Activated CD4-positive, alpha-beta T cell treated with anti-CD3 and anti-CD28 coated beads for 48 hours (primary cell): ENCODE results near the gene NPM1.
"Not testable (repeated sequence)": the region's sequence is repeated elsewhere in the genome, so short reads cannot be mapped to it uniquely, and the experiment has no call there.

Experiments
- DNase-seq: peaks from one replicate; pipeline ENCODE4 v3.0.0-alpha.2; 2020

The NPM1 gene

DNA sequence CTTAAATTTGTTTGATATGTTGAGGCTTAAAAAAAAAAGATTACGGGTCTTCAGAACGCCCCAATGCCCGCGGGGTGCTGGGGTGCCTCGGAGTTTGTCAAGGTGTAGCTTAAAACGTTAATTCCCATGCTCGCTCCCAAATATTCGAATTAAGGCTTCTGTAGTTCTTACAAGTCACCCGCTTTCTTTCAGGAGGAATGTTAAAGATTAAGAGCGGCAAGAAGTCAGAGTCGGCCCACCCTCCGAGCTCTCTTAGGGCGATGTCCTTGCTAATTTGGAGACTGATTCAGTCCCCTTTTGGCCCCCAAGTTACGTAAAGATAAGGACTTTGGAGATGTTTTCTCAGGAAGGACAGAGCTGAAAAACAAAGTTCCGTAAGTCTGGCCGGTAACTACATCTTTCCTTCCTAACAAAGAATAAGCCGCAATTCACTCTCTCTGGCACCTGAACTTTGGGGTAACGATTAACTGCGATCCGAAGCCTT is 746 bp upstream of the NPM1 start:
- no peak for DNase-seq

DNA sequence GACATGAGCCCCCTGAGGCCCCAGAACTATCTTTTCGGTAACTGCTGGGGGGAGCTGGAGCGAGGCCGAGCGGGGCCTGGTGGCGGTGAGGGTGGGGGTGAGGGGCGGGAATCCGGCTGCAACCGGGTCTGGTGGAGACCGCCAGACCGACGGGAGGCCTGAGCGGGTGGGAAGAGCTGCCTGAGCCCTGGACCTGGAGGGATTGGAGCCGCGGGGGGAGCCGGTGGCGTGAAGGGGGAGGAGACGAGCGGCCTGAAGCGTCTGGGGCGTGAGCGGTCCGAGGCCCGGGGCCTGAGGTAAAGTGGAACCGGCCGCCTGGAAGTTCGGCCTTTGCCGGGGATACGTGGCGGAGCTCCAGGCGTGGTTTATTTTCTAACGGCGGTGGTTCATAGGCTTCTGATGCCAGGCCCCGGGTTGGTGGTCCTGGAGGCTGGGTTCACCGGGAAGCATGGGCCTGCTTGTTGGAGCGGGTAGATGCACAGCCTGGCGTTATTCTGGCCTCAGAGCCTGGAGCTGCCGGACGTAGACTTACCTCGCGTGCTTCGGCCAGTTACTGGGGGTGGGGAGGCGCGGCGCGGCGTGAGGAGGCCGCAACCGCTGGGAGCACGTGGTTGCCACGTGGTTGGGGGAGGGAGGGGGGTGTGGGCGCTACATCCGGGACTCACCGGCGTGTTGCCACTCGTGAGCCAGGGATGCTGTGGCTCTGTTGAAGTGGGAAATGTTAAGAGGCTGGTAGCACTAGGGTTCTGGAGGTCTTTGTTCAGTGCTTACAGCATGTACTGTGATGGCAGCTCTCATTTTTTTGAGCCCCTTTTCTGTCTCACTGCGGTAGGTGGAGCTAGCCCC is 544 bp downstream of the NPM1 start:
- peak; percentile 88 for DNase-seq

DNA sequence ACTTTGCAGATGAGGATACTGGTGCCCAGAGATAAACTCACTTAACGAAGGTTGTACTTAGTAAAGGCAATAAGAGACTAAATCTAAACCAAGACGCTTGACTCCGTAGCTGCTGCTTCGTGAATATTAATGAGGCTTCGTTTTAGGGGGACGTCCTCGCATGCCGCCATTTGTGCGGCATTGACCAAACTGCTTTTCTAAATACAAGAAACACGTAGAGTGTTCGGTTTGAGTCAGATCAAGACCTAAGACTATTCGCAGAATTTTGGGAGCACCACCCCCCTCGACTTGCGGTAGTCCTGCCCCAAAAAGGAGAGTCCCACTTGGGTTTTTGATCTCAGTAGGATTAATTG is 1.1 kb downstream of the NPM1 start:
- peak; percentile 64 for DNase-seq

DNA sequence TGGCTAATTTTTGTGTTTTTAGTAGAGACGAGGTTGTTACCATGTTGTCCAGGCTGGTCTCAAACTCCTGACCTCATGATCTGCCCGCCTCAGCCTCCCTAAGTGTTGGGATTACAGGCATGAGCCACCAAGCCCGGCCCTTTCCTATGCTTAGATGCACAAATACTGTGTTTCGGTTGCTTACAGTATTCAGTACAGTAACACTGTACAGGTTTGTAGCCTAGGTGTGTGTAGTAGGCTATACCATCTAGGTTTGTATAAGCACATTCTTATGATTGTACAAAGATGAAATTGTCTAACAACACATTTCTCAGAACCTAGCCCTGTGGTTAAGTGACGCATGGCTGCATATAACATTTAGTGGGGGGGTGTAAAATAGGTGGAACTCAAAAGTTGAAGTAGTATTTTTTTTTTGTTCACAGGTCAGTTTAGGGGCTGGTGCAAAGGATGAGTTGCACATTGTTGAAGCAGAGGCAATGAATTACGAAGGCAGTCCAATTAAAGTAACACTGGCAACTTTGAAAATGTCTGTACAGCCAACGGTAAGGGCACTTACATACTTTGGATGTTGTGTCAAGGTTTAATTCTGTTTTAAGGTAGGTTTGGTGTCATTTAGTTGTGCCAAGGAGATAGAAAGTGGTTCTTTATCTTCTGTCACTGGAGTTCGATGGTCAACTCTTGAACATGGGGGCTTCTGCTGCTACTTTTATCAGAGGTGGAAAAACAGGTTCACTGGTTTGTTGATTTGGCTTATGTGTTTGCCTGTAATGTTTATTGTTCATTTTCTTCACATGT is 3.4 kb downstream of the NPM1 start:
- DNase-seq: no peak

DNA sequence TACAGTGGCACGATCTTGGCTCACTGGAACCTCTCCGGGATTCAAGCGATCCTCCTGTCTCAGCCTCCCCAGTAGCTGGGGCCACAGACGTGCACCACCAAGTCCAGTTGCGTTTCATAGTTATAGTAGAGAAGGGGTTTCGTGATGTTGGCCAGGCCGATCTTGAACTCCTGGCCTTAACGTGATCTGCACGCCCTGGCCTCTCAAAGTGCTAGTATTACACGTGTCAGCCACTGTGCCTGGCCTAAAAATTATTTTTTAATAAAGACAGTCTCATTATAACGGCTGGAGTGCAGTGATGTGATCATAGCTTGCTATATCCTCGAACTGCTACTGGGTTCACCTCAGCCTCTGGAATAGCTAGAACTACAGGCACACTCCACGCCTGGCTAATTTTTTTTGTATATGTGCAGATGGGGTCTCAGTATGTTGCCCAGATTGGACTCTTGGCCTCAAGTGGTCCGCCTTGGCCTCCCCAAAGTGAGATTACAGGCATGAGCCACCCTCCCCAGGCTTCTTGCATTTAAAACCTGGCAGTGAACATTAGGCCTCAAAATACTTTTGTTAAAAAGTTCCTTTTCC is 4.4 kb downstream of the NPM1 start:
- DNase-seq: no peak

DNA sequence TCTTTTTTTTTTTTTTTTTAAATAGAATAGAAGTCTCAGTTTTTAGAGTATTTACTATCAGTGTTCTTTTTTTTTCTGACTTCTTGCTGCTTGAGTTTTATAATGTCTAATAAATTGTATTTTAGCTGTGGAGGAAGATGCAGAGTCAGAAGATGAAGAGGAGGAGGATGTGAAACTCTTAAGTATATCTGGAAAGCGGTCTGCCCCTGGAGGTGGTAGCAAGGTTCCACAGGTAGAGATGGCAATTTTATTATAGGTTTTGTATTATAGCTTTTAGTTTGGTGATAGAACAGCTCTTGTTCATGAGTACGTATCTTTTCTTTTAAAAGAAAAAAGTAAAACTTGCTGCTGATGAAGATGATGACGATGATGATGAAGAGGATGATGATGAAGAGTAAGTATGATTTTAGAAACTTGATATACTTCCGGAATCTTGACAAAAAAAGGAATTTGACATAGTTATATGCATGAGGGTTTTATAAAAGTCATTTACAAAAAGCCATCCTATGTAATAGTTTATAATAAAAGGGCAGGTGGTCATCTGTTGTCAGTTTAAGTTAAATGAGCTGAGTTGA is 5.0 kb downstream of the NPM1 start:
- DNase-seq: no peak

DNA sequence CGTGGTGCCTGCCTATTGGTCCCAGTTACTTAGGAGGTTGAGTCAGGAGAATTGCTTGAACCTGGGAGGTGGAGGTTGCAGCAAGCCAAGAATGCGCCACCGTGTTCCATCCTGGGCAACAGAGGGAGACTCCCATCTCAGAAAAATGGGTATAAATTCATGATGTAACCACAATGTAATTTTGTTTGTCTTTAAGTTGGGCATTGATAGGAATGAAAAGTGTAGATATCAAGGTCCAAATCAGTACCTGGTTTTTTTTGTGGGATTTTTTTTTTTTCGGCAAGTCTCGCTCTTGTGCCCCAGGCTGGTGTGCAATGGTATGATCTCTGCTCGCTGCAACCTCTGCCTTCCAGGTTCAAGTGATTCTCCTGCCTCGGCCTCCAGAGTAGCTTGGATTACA is 7.4 kb downstream of the NPM1 start:
- DNase-seq: no peak

DNA sequence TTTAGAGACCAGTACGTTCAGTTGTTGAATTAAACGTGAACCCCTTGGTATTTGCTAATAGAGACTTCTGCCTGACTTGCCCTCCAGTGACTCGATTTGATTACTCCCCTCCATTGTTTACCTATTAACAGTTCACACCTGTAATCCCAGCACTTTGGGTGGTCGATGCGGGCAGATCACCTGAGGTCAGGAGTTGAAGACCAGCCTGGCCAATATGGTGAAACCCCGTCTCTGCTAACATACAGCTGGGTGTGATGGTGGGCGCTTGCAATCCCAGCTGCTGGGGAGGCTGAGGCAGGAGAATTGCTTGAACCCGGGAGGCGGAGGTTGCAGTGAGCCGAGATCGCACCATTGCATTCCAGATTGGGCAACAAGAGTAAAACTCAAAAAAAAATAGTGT is 8.9 kb downstream of the NPM1 start:
- not testable (repeated sequence) for DNase-seq

DNA sequence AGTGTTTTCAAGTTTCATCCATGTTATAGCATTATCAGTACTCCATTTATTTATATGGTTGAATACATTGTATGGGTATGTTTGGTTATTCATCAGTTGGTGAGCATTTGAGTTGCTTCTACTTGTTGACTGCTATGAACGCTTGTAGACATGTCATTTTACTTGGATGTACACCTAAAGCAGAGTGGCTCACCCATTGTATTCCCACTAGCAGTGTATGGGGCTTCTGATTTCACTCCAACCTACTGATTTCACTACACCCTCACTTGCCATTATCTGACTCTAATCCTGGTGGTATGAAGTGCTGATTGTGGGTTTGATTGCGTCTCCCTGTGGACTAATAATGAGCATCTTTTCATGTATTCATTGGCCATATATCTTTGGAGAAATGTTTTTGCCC is 9.5 kb downstream of the NPM1 start:
- no peak for DNase-seq

DNA sequence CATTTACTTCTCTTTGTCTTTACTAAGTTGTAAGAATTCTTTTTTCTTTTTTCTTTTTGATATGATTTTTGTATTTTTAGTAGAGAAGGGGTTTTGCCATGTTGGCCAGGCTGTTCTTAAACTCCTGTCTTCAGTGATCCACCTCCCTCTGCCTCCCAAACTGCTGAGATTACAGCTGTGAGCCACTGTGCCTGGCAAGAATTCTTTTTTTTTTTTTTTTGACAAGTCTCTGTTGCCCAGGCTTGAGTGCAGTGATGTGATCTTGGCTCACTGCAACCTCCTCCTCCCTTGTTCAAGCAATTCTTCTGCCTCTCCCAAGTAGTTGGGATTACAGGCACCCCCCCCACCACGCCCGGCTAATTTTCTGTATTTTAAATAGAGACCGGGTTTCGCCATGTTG is 9.9 kb downstream of the NPM1 start:
- DNase-seq: no peak

DNA sequence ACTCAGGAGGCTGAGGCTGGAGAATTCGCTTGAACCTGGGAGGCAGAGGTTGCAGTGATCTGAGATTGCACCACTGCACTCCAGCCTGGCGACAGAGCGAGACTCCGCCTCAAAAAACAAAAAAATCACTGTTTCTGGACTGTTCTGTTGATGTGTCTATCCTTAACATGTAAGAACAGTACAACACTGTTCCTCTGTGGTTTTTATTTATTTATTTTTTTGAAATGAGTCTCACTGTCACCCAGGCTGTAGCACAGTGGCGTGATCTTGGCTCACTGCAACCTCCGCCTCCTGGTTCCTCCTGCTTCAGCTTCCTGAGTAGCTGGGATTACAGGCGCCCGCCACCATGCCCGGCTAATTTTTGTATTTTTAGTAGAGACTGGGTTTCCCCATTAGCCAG is 11.0 kb downstream of the NPM1 start:
- not testable (repeated sequence) for DNase-seq

DNA sequence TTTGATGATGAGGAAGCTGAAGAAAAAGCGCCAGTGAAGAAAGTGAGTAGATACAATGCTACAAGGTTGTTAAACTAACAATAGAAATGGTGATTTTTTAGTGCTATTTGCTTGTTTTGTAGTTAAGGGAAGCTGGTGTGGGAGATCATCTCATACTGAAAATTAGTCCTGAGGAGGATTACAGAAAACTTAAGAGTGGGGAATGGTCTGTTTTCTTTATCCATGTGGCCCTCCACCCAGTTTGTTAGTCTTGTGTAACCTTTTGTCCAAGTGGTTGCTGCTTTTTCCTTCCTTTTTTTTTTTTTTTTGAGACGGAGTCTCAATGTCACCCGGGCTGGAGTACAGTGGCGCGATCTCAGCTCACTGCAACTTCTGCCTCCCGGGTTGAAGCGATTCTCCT is 12.5 kb downstream of the NPM1 start:
- DNase-seq: no peak

DNA sequence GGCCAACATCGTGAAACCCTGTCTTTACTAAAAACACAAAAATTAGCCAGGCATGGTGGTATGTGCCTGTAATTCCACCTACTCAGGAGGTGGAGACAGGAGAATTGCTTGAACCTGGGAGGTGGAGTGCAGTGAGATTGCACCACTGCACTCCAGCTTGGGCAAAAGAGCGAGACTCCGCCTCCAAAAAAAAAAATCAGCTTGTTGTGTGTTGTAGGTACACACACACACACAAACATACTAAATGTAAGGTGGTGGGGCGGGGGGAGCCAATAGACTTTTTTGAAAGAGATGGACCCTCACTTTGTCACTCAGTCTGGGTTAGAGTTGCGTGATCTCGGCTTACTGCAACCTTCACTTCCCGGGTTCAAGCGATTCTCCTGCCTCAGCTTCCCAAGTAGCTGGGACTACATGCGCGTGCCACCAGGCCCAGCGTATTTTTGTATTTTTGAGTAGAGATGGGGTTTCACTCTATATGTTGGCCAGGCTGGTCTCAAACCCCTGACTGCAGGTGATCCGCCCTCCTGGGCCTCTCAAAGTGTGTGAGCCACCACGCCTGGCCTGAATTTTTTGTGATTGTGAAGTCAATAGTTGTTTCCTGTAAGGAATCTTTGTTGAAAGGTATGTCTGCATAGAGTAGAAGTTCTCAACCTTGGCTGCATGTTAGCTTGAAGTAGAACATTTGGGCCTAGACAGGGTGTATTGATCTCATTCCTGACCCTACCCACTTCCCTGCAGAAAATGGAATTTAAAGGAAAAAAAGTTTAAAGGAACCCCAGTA is 13.7 kb downstream of the NPM1 start:
- DNase-seq: no peak

DNA sequence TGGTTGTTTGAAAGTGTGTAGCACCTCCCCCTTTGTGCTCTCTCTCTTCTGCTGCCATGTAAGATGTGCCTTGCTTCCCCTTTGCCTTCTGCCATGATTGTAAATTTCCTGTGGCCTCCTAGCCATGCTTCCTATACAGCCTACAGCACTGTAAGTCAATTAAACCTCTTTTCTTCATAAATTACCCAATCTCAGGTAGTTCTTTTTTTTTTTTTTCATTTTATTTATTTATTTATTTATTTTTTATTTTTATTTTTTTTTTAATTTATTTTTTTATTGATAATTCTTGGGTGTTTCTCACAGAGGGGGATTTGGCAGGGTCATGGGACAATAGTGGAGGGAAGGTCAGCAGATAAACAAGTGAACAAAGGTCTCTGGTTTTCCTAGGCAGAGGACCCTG is 15.1 kb downstream of the NPM1 start:
- not testable (repeated sequence) for DNase-seq

DNA sequence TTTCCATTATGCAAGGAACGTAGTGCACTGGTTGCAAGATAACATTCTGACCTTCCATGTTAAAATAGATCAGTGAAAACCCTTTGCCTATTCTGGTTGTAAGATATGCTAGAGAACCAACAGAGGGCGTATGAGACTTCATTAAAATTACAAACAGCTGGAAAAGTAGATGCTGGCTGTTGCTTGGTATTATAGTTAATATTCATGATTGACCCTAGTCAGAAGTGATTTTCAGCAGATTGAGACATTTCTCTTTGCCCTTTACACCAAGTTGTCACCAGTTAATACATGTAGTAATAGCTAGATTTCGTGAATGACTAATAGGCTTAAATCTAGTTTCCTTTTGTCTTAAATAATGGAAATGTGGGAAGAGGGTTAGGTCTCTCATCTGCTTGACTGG is 18.0 kb downstream of the NPM1 start:
- DNase-seq: no peak

DNA sequence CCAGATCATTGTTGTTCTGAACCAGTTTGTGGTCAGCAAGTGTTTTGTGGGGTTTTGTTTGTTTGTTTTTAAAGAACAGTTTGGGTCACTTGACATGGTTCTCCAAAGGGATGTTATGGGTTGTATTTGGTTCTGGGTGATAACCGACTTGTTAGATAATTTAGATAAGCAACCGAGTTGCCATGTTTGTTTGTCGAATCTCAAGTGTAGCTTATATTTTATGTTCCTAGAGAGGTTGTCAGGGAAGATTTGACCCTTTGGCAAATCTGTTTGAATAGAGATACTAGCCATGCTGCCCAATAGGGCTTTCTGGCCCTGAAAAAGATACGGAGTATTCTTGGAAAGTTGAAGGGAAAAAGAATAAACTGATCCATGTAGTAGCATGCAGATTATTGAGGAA is 19.6 kb downstream of the NPM1 start:
- DNase-seq: no peak

DNA sequence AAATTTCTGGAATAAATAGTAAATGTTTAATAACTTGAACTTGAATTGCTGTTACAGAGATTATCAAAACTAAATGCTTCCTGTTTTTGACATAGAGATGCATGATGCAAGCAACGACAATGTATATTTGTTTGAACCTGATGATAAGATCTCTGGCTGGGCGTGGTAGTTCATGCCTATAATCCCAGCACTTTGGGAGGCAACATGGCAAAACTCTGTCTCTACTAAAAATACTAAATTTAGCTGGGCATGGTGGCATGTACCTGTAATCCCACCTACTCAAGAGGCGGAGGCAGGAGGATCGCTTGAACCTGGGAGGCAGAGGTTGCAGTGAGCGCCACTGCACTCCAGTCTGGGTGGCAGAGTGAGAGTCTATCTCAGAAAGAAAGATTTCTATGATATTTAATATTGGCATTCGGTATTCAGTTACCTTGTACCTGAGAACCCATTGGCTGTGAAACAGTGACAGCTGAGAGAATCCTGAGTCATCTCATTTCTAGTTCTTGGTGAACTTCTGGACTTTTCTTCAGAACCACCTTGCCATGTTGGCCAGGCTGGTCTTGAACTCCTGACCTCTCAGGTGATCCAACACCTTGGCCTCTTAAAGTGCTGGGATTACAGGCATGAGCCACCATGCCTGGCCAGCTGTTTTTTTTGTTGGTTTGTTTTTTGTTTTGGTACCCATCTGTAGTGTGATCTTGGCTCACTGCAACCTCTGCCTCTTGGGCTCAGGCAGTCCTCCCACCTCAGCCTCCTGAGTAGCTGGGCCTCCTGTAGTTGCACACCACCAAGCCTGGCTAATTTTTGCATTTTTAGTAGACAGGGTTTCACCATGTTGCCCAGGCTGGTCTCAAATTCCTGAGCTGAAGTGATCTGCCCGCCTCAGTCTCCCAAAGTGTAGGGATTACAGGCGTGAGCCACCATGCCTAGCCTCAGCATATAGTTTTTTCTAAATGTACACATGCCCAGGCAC is 21.8 kb downstream of the NPM1 start:
- DNase-seq: no peak

DNA sequence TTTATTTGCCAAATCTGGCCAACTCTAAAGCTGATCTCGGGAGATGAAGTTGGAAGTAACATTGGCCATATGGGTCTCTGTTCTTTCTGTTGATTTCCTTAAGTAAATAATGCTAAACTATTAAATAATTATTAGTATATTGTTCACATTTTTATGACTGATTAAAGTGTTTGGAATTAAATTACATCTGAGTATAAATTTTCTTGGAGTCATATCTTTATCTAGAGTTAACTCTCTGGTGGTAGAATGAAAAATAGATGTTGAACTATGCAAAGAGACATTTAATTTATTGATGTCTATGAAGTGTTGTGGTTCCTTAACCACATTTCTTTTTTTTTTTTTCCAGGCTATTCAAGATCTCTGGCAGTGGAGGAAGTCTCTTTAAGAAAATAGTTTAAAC is 22.5 kb downstream of the NPM1 start:
- no peak for DNase-seq

DNA sequence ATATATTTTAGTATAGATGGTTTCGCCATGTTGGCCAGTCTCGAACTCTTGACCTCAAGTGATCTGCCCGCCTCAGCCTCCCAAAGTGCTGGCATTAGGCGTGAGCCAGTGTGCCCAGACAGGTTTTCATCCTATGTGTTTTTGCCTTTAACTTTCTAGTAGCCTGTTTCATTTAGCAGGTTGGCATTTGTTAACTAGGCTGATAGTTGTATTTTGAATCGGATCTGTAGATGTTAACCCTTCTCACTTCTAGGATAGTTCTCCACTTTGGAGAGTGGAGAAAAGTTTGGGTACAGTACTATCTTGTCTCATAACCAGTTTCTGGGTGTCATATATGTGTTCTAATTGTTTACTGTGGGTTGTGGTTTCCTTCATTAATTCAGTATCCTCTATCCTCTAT is 24.5 kb downstream of the NPM1 start:
- no peak for DNase-seq

DNA sequence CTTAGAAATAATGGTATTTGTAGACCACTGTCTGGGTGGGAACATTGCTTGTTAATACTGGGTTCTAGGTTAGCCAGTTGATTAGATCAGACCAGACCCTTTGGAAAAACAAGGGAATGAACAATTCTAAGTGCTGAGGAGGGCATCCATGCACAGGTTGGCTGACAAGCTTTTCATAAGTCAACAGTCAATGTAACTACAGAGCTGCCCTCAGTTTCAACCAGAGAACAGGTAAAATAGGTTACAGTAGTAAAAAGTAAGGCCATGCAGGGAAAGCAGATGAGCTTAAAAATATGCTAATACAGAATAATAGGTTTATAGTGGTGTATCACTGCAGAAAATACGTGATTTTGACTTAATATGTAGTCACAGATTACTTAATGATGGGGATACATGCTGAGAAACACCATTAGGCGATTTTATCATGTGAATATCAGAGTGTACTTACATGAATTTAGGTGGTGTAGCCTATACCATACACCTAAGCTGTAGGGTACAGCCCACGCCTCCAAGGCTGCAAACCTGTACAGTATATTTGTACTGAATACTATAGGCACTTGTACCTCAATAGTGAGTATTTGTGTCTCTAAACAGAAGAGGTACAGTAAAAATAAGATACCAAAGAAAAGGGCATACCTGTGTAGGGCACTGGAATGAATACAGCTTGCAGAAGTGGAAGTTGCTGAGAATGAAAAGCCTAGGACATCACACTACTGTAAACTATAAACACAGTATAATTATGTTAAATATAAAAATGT is 25.7 kb downstream of the NPM1 start:
- no peak for DNase-seq

DNA sequence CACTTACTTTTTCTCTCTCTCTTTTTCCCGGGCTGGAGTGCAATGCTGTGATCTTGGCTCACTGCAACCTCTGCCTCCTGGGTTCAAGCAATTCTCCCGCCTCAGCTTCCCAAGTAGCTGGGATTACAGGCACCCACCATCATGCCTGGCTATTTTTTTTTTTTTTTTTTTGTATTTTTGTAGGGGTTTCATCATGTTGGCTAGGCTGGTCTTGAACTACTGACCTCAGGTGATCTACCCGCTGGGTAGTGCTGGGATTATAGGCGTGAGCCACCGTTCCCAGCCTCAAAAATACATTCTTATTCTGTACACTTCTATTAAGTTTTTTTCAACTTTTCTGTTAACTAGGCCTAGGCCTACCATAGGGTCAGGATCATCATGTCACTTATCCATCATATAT is 26.3 kb downstream of the NPM1 start:
- not testable (repeated sequence) for DNase-seq
